Measurements from ENCODE around the gene CAMTA1.

The CAMTA1 gene

GRCh38 chr1:6979003-6979613 lies 193.9 kb downstream of the CAMTA1 start:
- DNase-seq (ENCODE audit: low spot score): no peak

DNA sequence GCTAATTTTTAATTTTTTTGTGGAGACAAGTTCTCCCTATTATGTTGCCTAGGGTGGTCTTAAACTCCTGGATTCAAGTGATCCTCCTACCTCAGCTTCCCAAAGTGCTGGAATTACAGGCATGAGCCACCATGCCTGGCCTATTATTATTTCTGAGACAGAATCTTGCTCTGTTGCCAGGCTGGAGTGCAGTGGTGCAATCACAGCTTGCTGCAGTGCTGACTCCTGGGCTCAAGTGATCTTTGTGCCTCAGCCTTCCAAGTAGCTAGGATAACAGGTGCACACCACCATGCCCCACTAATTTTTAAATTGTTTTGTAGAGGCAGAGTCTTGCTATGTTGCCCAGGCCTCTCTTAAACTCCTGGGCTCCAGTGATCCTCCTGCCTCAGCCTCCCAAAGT lies 196.3 kb downstream of the CAMTA1 start:
- no peak for DNase-seq (ENCODE audit: low spot score)

GRCh38 chr1:6982443-6982842 lies 197.2 kb downstream of the CAMTA1 start:
- no peak for DNase-seq (ENCODE audit: low spot score)

DNA sequence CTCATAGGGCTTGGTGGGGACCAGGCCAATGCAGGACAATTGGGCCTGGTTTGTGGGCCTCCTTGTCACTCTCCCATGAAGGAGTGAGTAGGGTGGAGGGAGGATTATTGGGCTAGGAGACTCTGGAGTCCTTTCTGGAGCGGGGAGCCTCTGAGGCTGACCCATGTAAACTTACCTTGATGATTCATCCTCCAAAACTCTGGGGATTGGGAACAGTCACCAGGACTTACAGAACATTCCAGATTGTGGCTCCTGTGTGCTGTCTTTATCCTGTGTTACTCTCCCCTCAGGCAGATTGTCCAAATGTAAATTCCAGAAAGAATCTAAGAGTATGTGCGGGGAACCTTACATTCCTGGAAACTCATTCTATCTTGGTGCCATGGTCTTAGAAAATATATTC lies 197.6 kb downstream of the CAMTA1 start:
- DNase-seq (ENCODE audit: low spot score): no peak

GRCh38 chr1:6984536-6984935 lies 199.3 kb downstream of the CAMTA1 start:
- no peak for DNase-seq (ENCODE audit: low spot score)

DNA sequence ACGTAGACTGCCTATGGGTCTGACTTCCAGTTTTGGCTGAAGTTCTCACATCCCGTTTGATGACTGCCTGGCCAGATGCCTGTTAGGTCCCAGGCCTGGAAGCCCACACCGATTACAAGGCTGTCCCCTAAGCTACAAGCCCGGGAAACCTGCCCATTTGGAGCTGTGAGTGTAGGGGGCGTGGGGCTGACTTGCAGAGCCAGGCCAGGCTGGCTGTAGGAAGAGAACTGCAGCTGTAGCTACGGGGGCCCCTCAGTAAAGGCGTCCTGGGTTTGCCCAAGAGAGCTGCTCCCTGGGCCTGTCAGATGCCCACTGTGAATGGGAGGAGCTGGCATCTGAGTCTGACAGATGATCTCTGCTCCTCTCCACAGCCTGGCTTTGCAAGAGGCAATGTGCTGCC lies 199.7 kb downstream of the CAMTA1 start:
- DNase-seq (ENCODE audit: low spot score): peak; percentile 41

DNA sequence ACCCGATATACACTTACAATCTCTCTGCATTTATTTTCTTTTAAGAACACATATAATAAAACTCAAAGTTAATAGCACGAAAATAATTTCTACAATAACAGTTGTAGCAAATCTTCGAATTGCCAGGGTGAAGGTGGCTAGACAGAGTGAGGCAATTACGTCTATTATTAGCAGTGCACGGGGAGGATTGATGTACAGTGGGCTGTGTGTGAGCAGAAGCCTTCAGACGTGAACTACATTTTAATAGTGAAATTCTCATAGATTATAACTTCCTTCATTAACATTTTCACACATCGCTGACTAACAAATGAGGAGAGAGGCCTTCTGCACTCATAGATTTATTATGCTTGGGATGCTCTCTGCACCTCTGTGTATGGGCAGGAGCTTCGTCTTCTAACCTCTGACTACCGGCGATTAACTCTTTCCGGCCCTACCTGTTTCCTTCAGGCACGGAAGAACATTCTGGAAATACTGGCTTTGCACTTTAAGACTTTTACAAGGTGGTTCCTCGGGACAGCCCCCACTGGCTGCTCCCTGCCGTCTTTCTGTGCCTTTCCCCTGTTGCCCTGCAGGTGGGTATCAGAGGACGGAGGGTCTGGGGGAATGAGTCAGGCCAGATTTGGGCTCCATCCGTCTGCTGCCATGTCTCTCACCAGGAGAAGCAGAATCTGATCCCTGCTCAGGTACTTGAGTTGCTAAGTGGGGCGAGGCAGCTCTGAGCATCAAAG lies 200.5 kb downstream of the CAMTA1 start:
- no peak for DNase-seq (ENCODE audit: low spot score)

DNA sequence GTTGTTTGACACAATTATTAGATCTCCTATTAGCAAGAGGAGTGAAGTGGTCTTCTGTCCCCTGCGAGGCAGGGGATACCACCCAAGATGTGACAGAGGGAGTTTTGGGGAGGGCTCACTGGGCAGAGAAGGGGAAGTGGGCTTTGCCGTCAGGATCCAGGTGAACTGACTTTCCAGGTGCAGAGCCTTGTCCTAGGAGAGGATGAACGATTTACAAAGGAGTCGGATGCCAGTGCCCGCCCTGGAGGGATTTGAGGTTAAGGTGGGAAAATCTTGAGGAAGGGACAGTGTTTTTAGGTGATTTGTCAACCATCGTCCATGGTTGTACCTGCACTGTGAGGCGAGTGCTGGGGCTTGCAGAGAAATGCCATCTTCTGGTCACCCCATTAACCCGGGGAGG lies 201.0 kb downstream of the CAMTA1 start:
- DNase-seq (ENCODE audit: low spot score): no peak

DNA sequence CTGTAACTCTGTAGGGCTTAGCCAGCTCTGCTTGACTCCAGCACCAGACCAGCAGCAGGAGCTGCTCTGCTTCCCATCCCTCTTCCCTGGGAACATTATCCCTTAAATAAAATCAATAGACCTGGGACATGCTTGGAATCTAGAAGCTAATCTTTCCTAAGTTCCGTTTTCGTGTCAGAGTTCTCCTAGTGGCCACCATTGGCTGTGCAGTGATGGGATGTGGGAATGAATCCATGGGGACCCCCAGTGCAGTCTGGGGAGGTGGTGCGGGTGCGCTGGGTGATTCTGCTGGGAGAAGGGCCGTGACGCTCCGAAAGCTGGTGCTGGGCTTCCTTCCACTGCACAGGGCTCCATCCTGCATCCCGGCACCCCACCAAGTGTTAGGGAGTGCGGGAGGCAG lies 202.7 kb downstream of the CAMTA1 start:
- no peak for DNase-seq (ENCODE audit: low spot score)

DNA sequence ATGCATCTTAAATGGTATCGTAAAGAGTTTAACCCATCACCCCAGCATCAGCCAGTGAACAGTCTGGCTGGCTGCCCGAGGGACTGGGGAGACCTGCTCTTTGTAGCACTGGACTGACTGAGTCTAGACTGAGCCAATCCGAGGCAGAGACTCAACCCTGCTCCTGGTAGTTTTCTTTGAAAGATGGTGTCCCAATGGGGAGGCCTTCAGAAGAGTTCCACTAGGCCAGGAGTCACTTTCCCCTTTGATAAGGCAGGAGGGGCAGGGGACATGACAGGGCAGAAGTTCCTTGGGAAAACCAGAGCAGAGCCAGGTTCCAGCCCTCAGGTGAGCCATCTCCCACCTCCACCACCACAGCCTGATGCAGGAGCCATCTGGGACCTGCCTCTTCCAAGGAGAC lies 203.5 kb downstream of the CAMTA1 start:
- no peak for DNase-seq (ENCODE audit: low spot score)

DNA sequence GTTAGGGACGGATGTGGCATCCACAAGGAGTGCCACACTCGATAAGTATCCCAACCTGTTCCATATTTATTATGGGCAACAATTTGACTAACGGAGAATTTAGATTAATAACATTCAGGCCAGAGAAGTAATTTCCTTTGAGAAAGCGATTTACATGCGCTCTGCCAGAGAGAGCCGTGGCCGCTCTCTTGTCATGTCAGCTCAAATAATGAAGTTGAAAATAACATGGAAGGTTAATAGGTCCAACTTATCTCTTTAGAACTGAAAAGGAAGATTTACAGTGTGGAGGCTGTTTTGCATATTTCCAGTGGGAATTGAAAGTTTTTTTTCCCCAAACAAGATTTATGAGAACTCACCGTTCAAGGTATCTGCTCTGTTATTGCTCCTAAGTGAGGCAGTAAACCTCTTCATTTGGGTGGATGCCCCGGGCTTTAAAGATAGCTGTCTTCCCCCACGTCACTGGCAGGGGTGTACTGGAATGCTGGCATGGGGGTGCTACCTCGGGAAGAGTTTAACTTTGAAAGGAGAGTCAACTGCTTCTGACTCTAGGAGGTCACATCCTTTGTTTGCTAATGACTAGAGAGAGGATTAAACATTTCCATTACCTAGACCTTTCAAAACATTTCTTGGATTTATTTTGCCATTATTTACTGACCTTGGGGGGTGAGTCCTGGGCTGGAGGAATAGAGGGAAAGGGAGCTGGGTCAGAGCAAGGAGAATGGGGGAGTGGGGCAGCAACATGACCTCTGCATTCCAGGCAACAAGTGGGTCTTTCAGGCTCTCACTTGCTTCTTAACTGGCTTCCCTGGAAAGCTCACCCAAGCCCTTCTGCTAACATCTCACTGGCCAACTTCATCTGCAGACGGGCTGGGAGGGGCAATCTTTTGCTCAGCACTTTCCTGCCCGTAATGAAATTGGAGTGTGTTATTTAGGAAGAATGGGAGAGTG lies 204.2 kb downstream of the CAMTA1 start:
- no peak for DNase-seq (ENCODE audit: low spot score)

- no peak for DNase-seq (ENCODE audit: low spot score)
These were observed 206.0 kb downstream of the CAMTA1 start for GRCh38 chr1:6991266-6991665.

GRCh38 chr1:6995789-6996188 lies 210.5 kb downstream of the CAMTA1 start:
- DNase-seq (ENCODE audit: low spot score): no peak

GRCh38 chr1:6996371-6996770 lies 211.1 kb downstream of the CAMTA1 start:
- no peak for DNase-seq (ENCODE audit: low spot score)

- DNase-seq (ENCODE audit: low spot score): no peak
These were observed 211.6 kb downstream of the CAMTA1 start for GRCh38 chr1:6996866-6997265.

GRCh38 chr1:6998267-6998666 lies 213.0 kb downstream of the CAMTA1 start:
- DNase-seq (ENCODE audit: low spot score): no peak

DNA sequence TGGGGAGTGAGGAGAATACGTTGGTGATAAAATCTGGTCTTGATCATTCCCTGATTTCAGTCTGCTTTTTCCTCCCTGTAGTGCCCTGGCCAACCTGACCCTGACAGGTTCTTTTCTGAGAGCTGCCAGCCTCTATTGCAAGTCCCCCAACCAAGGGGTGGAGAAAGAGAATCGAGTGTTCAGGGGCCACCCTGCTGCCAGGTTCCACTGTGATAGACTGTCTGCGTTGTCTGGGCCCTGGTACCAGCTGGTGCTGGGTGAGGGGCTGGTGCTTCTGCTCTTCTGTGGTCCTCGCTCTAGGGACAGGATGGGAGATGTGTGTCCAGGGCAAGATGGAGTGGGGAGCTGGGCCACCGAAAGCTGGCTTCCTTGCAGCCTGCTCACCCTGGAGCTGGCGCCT lies 214.6 kb downstream of the CAMTA1 start:
- DNase-seq (ENCODE audit: low spot score): no peak

DNA sequence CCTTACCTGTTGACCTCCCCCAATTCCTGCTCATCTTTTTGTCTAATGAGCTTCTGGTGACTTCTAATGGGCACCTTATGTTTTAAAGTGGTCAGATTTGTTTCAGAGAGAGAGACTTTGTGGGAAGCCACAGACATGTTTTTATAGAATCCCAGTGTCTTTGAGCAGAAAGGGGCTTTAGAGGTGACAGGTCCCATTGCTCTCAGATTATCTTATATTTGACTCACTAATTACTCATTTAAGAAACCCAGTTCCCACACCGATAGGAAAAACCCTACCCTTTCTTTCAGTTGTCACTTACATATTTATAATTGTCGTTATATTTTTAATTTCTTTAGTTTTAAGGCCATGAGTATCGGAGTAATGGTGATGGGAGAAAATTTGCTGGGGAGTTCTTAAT lies 215.5 kb downstream of the CAMTA1 start:
- no peak for DNase-seq (ENCODE audit: low spot score)

DNA sequence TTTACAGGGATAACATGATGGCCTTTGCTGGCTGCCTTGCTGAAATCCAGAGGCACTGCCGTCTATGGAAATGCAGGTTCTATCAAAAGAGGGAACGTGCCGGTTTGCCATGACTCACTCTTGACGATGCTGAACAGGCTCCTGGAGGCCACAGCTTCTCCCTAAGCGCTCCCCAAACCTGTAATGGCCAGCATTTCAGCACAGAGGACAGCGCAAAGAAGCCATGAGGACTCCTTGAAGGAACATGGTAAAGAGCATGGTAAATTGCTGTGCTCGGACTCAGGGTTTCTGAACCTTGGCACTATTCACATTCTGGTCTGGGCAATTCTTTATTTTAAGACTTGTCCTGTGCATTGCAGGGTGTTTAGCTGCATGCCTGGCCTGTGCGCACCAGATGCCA lies 217.5 kb downstream of the CAMTA1 start:
- no peak for DNase-seq (ENCODE audit: low spot score)

GRCh38 chr1:7003676-7004075 lies 218.4 kb downstream of the CAMTA1 start:
- DNase-seq (ENCODE audit: low spot score): no peak

DNA sequence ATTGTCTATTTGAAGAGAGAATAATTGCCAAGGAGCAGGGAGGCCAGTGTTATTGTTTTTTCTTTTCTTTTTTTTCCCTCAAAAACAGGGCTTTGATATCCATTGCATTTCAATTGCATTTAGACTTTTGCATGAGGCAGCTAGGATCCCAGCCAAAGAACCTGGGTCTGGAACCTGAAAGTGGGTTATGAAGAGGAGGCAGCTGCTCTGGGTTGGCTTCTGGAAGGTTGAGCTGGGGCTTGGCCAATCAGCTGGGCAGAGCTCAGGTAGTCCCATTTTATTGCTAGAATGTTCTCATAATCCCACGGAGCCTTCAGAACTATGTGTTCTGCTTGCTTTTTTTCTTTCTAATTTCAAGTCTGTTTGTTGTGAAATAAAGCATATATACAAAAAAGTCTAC lies 218.9 kb downstream of the CAMTA1 start:
- peak; percentile 51 for DNase-seq (ENCODE audit: low spot score)

GRCh38 chr1:7005762-7006161 lies 220.5 kb downstream of the CAMTA1 start:
- DNase-seq (ENCODE audit: low spot score): no peak

Measured in cerebellar cortex (tissue), 1 donor.